Uterus (tissue), 4 donors: ENCODE data around the gene USB1. TPM values are rescaled to one million over a fixed set of nuclear protein-coding genes. Genes with fewer than 3 reads are reported as not detected.
"Not testable (repeated sequence)": the region's sequence is repeated elsewhere in the genome, so short reads cannot be mapped to it uniquely, and the experiment has no call there.

Source experiments
- DNase-seq, 2 donors: peaks; one replicate each; pipeline ENCODE4 v3.0.0-alpha.2; 2019 to 2020
- H3K27ac ChIP-seq, 2 donors: fragments of 200-600 bp; sonication (generic); 1 replicate in 1 of 2; 2 replicates in 1 of 2; pipeline ENCODE4 v1.5.1; 2016 to 2018
- H3K27me3 ChIP-seq, 2 donors: fragments of 200-600 bp; sonication (generic); one replicate each; pipeline ENCODE4 v1.5.1; 2018 to 2019; ENCODE audit warnings: control low read depth in 1 of 2
- H3K36me3 ChIP-seq, 2 donors: fragments of 200-600 bp; sonication (generic); one replicate each; pipeline ENCODE4 v1.5.1; 2019; ENCODE audit warnings: control low read depth in 1 of 2
- H3K4me1 ChIP-seq, 2 donors: fragments of 200-600 bp; sonication (generic); one replicate each; pipeline ENCODE4 v1.5.1; 2018 to 2019; ENCODE audit warnings: control low read depth in 1 of 2
- H3K4me3 ChIP-seq, 2 donors: fragments of 200-600 bp; sonication (generic); 1 replicate in 1 of 2; 2 replicates in 1 of 2; pipeline ENCODE4 v1.5.1; 2018 to 2019; ENCODE audit warnings: mild to moderate bottlenecking in 1 of 2
- H3K9me3 ChIP-seq, 2 donors: fragments of 200-600 bp; sonication (generic); one replicate each; pipeline ENCODE4 v1.5.1; 2019; ENCODE audit warnings: control low read depth in 1 of 2
- POLR2A ChIP-seq, 2 donors: fragments of 450-650 bp; IDR thresholded peaks; one replicate each; pipeline ENCODE4 v1.6.1; 2016; ENCODE audit warnings: antibody characterized with exemption in 2 of 2, mild to moderate bottlenecking in 1 of 2, moderate library complexity in 1 of 2
- intact Hi-C: fragments of 100-400 bp; cut with DNase I; formaldehyde crosslinking; loops from one replicate; pipeline ENCODE4 v1.15.1; 2023; ENCODE audit warnings: low total_unique reads
- total RNA-seq, 4 donors: library from RNA; depleted of rRNA in 3 of 4; stranded (reverse); fragments of >200 nt in 3 of 4; gene quantifications; one replicate each; pipeline versions ENCODE4 v1.1.0 to v1.2.4, GENCODE V29; 2014 to 2023
- TF ChIP-seq, protein P1 (sequence below), 4 experiments: fragments of 200-600 bp in 2 of 4; fragments of 450-650 bp in 2 of 4; sonication (generic) in 2 of 4; IDR thresholded peaks; one replicate each; pipeline ENCODE4 v1.5.1; 2016 to 2019; ENCODE audit warnings: antibody characterized with exemption in 4 of 4, mild to moderate bottlenecking in 2 of 4, moderate library complexity in 1 of 4
- donor health status: DM: yes; HTN: yes; CAD: no.

The USB1 gene
- total RNA-seq, 4 donors from 2014 or later = 2.0 to 34.9 (median 14.9) TPM

DNA sequence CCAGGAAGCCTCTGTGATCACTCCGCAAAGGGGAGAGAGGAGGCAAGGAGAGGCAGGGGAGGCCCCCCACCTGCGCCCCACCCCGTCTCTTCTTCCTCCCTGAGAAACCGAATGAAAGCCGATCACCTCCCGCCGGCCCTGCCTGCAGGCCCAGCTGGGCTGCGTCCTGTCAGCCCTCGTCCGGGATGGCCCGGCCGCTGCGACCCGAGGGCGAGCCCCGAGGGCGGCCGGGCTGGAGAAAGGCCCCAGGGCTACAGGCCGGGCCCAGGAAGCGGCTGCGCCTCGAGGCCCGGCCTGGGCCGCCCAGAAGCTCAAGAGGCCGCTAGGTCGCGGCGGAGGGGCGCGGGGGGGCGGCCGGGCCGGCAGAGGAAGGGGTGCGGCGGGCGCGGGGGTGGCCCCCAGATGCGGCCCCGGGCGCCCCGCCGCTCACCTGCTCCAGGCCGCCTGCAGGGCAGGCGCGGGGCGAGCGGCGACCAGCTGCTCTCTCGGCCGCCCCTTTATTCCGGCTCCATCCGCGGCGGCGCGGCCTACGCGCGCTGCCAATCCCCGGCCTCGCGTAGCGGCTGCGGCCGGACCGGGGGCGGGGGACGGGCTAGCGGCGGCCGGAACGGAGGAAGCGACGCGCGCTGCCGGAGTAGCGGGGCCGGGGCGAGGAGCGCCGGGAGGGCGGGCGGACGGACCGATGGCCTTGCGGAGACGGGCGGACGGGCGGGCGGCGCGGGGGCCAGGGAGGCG lies 1.1 kb upstream of the USB1 start, which contains the start of gene ZNF319:
Gene ZNF319, minus strand, starts transcription at position 702 of the 735 bp plus-strand sequence. CDS start 2,407 bp downstream, outside the sequence.
- TF ChIP-seq POLR2A (IDR thresholded peaks at IDR 0.05) = peak in 1 of 2 donors; percentile 28
- TF ChIP-seq, protein P1, sequence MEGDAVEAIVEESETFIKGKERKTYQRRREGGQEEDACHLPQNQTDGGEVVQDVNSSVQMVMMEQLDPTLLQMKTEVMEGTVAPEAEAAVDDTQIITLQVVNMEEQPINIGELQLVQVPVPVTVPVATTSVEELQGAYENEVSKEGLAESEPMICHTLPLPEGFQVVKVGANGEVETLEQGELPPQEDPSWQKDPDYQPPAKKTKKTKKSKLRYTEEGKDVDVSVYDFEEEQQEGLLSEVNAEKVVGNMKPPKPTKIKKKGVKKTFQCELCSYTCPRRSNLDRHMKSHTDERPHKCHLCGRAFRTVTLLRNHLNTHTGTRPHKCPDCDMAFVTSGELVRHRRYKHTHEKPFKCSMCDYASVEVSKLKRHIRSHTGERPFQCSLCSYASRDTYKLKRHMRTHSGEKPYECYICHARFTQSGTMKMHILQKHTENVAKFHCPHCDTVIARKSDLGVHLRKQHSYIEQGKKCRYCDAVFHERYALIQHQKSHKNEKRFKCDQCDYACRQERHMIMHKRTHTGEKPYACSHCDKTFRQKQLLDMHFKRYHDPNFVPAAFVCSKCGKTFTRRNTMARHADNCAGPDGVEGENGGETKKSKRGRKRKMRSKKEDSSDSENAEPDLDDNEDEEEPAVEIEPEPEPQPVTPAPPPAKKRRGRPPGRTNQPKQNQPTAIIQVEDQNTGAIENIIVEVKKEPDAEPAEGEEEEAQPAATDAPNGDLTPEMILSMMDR (IDR thresholded peaks at IDR 0.05) = no peak
- no peaks in the 10 kb centered on the region for H3K9me3 ChIP-seq
- intact Hi-C loops = loop anchor here (5.0 kb wide), 2 partner anchors 98 to 243 kb away; no protein-coding TSS in a partner anchor
- no peak for DNase-seq
- no peaks in the 10 kb centered on the region for H3K36me3 ChIP-seq
- peak within 1 kb of the TSS; percentile 87 for H3K27ac ChIP-seq
- no peaks in the 10 kb centered on the region for H3K27me3 ChIP-seq
- no peaks in the 10 kb centered on the region for H3K4me1 ChIP-seq
- peak within 1 kb of the TSS; percentile 52 to 60 for H3K4me3 ChIP-seq

DNA sequence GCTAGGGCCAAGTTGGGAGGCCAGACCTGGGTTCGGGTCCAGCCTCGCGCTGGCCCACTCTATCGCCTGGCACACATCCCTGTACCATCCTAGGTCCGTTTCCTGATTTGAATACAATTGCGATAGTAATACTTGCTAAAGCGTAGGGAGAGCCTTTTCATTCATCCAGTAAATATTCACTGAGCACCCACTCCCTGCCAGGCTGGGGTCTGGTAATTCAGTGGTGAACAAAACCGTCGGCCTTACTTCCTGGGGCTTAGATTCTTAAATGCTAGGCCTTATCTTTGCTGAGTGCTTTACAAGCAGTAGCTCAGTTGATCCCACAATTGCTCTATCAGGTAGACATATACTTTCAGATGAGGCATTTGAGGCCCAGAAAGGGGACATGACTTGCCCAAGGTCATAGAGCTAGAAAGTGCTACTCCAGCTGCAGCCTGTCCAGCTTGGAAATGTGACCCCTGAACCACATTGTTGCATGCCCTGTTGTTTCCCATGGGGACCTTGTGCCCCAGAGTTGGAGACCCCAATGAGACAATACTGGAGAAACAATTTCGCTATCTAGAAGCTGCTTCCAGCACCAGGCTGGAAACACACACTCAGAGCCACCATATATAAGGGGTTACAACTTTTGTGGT lies 691 bp downstream of the USB1 start:
- H3K4me1 ChIP-seq = no peaks in the 10 kb centered on the region
- intact Hi-C loops = loop anchor here (5.0 kb wide), 2 partner anchors 100 to 245 kb away; no protein-coding TSS in a partner anchor
- no peaks in the 10 kb centered on the region for H3K9me3 ChIP-seq
- H3K36me3 ChIP-seq = no peaks in the 10 kb centered on the region
- H3K27me3 ChIP-seq = no peaks in the 10 kb centered on the region
- TF ChIP-seq, protein P1 (IDR thresholded peaks at IDR 0.05) = no peak
- TF ChIP-seq POLR2A (IDR thresholded peaks at IDR 0.05) = no peak
- H3K4me3 ChIP-seq = peak overlapping the region; percentile 52 to 60
- no peak for DNase-seq
- H3K27ac ChIP-seq = peak overlapping the region; percentile 87

DNA sequence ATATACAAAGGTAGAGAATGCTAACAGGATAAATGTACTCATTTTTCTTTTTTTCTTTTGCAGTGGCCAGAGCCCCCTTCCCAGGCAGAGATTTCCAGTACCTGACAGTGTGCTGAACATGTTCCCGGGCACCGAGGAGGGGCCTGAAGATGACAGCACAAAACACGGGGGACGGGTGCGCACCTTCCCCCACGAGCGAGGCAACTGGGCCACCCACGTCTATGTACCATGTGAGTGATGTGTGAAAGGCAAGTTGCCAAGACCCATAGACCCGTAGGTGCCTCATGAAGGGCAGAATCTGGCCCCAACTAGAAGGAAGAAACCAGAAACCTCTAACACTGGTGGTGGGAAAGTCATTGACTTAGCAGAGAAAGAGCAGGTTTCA lies 1.2 kb downstream of the USB1 start:
- Histone ChIP-seq H3K4me3 (no peak overlapping the region), H3K36me3 (no peaks in the 10 kb centered on the region), H3K4me1 (no peaks in the 10 kb centered on the region), H3K27me3 (no peaks in the 10 kb centered on the region), H3K27ac (no peak overlapping the region), H3K9me3 (no peaks in the 10 kb centered on the region)
- DNase-seq = no peak
- intact Hi-C loops = loop anchor here (5.0 kb wide), 2 partner anchors 100 to 245 kb away; no protein-coding TSS in a partner anchor
- TF ChIP-seq, protein P1 (IDR thresholded peaks at IDR 0.05) = no peak
- no peak for TF ChIP-seq POLR2A (IDR thresholded peaks at IDR 0.05)

DNA sequence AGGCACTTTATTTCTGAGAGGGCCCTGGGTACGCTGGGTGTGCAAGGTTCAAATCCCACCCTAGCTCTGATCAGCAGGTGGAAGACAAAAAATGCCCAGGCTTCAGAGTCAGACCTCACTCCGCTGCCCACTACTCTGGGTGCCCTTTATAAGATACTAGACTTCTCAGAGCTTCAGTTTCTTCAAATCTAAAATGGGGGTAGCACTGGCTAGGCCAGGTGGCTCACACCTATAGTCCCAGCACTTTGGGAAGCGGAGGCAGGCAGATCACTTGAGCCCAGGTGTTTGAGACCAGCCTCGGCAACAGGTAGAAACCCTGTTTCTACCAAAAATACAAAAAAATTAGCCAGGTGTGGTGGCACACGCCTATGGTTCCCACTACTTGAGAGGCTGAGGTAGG lies 1.7 kb downstream of the USB1 start:
- Histone ChIP-seq H3K9me3 (no peaks in the 10 kb centered on the region), H3K4me1 (no peaks in the 10 kb centered on the region), H3K4me3 (no peak overlapping the region), H3K36me3 (no peaks in the 10 kb centered on the region), H3K27ac (no peak overlapping the region), H3K27me3 (no peaks in the 10 kb centered on the region)
- intact Hi-C loops = loop anchor here (5.0 kb wide), 2 partner anchors 101 to 246 kb away; no protein-coding TSS in a partner anchor
- DNase-seq = no peak
- no peak for TF ChIP-seq POLR2A (IDR thresholded peaks at IDR 0.05)
- TF ChIP-seq, protein P1 (IDR thresholded peaks at IDR 0.05) = no peak

DNA sequence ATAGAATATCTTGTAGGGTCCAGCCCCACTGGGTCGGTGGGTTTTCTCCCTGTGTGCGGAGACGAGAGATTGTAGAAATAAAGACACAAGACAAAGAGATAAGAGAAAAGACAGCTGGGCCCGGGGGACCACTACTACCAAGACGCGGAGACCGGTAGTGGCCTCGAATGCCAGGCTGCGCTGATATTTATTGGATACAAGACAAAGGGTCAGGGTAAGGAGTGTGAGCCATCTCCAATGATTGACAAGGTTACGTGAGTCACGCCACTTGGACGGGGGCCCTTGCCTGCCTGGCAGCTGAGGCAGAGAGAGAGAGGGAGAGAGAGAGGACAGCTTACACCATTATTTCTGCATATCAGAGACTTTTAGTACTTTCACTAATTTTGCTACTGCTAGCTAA lies 3.5 kb downstream of the USB1 start:
- DNase-seq, H3K27ac ChIP-seq: not testable (repeated sequence)
- intact Hi-C loops = loop anchor here (5.0 kb wide), 2 partner anchors 102 to 247 kb away; no protein-coding TSS in a partner anchor

More for the DNA sequence above, 3.5 kb downstream of the USB1 start:
- not testable (repeated sequence) for H3K36me3 ChIP-seq, H3K27me3 ChIP-seq, H3K4me1 ChIP-seq, H3K4me3 ChIP-seq, H3K9me3 ChIP-seq
